Type B pancreatic cell (in vitro differentiated cells): ENCODE data around the gene PDE3A. TPM values are rescaled to one million over a fixed set of nuclear protein-coding genes. Genes with fewer than 3 reads are reported as not detected.

Experiments used
- DNase-seq: peaks from one replicate; pipeline ENCODE4 v3.0.0; 2021; ENCODE audit warnings: mixed read lengths; ENCODE audit not compliant: unreplicated experiment; ENCODE audit errors: extremely low spot score
- H3K27ac Mint-ChIP-seq: 2 replicates; pipeline ENCODE4 v1.8.0; 2021; ENCODE audit warnings: mild to moderate bottlenecking, mixed read lengths
- H3K27me3 Mint-ChIP-seq: 2 replicates; pipeline ENCODE4 v1.8.0; 2021; ENCODE audit warnings: mixed read lengths
- H3K36me3 Mint-ChIP-seq: 2 replicates; pipeline ENCODE4 v1.8.0; 2021; ENCODE audit warnings: mixed read lengths
- H3K4me1 Mint-ChIP-seq: one replicate; pipeline ENCODE4 v1.8.0; 2021; ENCODE audit warnings: mixed read lengths; ENCODE audit not compliant: unreplicated experiment
- H3K4me3 Mint-ChIP-seq: 2 replicates; pipeline ENCODE4 v1.8.0; 2021; ENCODE audit warnings: mild to moderate bottlenecking, mixed read lengths
- H3K9me3 Mint-ChIP-seq: 2 replicates; pipeline ENCODE4 v1.8.0; 2021; ENCODE audit warnings: mixed read lengths
- total RNA-seq: library from RNA; stranded (reverse); gene quantifications from 2 replicates; pipeline ENCODE4 v1.2.1, GENCODE V29; 2021; ENCODE audit warnings: low replicate concordance
- TF ChIP-seq, protein P1 (sequence below): fragments of 200-600 bp; sonication (generic); conservative IDR thresholded peaks from 2 replicates; pipeline ENCODE4 v1.5.0; 2021; ENCODE audit warnings: antibody characterized with exemption, mild to moderate bottlenecking

PDE3A gene
- total RNA-seq, 1 donor from 2014 or later: 19.7 TPM

DNA sequence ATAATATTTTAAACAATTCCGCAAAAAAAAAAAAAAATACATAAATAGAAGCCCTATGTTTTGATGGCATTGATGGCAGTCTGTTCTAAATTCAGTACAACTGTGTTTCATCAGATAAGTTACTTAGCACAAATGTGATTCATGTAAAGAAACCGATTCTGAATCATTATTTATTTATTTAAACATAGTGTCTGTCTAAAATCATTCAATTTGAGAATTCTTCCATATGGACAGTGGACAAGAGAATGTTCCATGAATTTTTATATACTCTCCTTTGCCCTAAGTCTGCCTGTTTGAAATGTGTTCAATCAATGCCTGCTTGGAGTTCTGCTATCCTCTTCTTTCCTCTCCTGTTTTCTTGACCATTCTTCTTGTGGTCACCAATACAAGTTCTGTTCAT is 126.5 kb downstream of the PDE3A start:
- no peak overlapping the region for H3K4me3 Mint-ChIP-seq
- peaks cover 5% of the 10 kb centered on the region for H3K9me3 Mint-ChIP-seq
- TF ChIP-seq, protein P1, sequence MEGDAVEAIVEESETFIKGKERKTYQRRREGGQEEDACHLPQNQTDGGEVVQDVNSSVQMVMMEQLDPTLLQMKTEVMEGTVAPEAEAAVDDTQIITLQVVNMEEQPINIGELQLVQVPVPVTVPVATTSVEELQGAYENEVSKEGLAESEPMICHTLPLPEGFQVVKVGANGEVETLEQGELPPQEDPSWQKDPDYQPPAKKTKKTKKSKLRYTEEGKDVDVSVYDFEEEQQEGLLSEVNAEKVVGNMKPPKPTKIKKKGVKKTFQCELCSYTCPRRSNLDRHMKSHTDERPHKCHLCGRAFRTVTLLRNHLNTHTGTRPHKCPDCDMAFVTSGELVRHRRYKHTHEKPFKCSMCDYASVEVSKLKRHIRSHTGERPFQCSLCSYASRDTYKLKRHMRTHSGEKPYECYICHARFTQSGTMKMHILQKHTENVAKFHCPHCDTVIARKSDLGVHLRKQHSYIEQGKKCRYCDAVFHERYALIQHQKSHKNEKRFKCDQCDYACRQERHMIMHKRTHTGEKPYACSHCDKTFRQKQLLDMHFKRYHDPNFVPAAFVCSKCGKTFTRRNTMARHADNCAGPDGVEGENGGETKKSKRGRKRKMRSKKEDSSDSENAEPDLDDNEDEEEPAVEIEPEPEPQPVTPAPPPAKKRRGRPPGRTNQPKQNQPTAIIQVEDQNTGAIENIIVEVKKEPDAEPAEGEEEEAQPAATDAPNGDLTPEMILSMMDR: no peak
- no peak overlapping the region for H3K27ac Mint-ChIP-seq
- DNase-seq: no peak
- no peaks in the 10 kb centered on the region for H3K27me3 Mint-ChIP-seq
- H3K4me1 Mint-ChIP-seq: peaks cover under 1% of the 10 kb centered on the region
- peaks cover 4% of the 10 kb centered on the region for H3K36me3 Mint-ChIP-seq

DNA sequence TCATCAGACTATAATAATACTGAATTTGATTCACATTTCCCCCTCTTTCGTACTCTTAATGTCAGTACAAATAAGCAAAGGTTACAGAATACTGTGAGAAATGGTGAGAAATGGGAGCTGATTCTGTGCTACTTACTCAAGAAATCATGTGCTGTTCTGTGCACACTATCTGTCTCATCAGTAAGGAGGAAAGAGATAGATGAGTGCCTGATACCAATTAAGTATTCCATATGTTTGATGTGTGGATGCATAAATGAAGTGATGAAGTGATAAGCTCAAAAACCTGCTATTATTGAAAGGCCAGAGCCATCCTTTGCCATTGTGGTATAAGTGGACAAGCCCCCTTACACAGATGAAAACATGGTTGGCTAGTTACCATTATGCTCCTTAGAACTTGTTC is 127.7 kb downstream of the PDE3A start:
- Mint-ChIP-seq H3K4me3 (no peak overlapping the region), H3K4me1 (no peaks in the 10 kb centered on the region)
- TF ChIP-seq, protein P1: no peak

DNA sequence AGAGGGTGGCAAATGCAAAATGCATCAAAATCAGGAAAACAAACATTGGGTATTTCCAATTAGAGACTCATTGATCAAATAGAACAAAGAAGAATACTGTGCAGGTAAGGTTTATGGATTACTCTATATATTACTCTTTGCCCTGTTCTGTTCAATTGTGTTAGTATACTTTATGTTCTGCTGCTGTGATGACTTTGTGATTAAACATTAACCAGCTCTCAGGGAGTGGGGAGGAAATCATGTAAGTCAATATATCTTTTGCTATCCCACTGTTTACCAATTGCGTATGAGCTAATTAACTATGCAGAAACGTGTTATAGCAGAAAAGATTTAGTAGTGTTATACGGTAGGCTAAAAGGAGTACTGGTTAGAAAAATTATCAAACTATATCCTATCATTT is 129.4 kb downstream of the PDE3A start:
- H3K4me1 Mint-ChIP-seq: no peaks in the 10 kb centered on the region
- no peaks in the 10 kb centered on the region for H3K27me3 Mint-ChIP-seq
- H3K4me3 Mint-ChIP-seq: no peak overlapping the region
- H3K36me3 Mint-ChIP-seq: no peaks in the 10 kb centered on the region
- H3K27ac Mint-ChIP-seq: no peak overlapping the region
- no peak for DNase-seq
- TF ChIP-seq, protein P1: no peak
- no peaks in the 10 kb centered on the region for H3K9me3 Mint-ChIP-seq

More for the DNA sequence above, 127.7 kb downstream of the PDE3A start:
- H3K9me3 Mint-ChIP-seq: peaks cover 5% of the 10 kb centered on the region
- H3K36me3 Mint-ChIP-seq: no peaks in the 10 kb centered on the region
- DNase-seq: no peak
- no peaks in the 10 kb centered on the region for H3K27me3 Mint-ChIP-seq
- H3K27ac Mint-ChIP-seq: no peak overlapping the region

DNA sequence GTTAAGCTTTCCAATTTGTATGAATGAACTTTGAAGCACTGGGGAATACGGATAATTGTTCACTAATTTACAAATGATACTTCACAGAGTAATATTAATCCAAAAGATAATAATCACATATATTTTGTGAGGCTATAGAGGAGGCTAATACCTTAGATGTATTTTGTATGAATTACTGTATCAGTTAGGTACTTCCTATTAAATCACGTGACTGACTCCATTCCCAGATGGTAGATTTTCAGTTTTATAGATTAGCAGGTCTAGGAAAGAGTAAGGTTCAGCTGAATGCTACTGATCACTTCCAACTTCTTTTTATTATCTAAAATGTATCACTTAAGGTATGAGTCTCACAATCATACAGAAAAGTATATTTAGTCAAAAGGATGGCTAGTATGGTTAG is 133.6 kb downstream of the PDE3A start:
- no peak for DNase-seq
- Mint-ChIP-seq H3K9me3 (no peaks in the 10 kb centered on the region), H3K36me3 (no peaks in the 10 kb centered on the region), H3K27ac (no peak overlapping the region), H3K27me3 (no peaks in the 10 kb centered on the region), H3K4me1 (no peaks in the 10 kb centered on the region), H3K4me3 (no peak overlapping the region)
- TF ChIP-seq, protein P1: no peak

DNA sequence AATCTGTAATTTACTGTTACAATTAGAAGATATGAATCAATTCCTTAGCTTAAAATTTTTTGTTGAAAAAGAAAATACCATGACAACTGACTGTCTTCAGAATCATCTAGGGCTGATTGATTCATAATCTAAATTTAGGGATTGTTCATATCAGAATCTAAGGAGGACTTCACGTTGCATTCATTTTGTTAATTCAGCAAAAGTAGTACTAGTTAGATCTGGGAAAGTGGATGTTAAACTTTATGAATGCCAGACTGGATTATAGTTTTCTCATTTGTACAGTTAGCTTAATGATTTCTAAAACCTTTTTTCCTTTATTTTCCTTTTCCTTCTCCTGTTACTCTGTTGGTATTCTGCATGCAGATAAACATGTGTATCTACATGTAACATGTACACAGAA is 135.5 kb downstream of the PDE3A start:
- Mint-ChIP-seq H3K4me3 (no peak overlapping the region), H3K36me3 (no peaks in the 10 kb centered on the region), H3K27me3 (no peaks in the 10 kb centered on the region), H3K9me3 (no peaks in the 10 kb centered on the region), H3K4me1 (no peaks in the 10 kb centered on the region), H3K27ac (no peak overlapping the region)
- TF ChIP-seq, protein P1: no peak
- no peak for DNase-seq

DNA sequence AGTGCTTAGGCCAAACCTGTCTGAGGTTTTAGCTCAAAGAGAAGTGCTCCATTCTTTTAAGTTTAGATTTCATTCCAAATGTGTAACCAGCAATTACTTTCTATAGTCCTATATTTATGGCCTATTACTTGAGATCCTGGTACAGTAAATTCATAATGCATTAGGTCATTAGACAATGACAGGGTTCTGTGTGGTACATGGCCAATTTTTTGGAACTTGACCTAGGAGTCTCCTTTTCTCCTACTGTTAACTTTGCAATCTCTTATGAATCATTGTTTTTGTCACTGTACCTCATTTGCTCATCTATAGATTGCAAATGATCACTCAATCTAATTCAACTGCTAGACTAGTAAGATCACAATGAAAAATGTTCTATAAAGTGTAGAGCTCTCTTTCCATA is 136.7 kb downstream of the PDE3A start:
- Mint-ChIP-seq H3K36me3 (no peaks in the 10 kb centered on the region), H3K27me3 (no peaks in the 10 kb centered on the region), H3K9me3 (no peaks in the 10 kb centered on the region), H3K4me1 (no peaks in the 10 kb centered on the region), H3K27ac (no peak overlapping the region), H3K4me3 (no peak overlapping the region)
- TF ChIP-seq, protein P1: no peak
- DNase-seq: no peak
